C4-2B (cell line): ENCODE measurements around the gene C1S.

Experiments used
- ZFX ChIP-seq: fragments of 450-650 bp; IDR thresholded peaks from 2 replicates; pipeline ENCODE4 v1.6.1; 2017
- TF ChIP-seq, protein P1 (sequence below): fragments of 450-650 bp; conservative IDR thresholded peaks from 2 replicates; pipeline ENCODE4 v1.5.1; 2017; ENCODE audit warnings: mild to moderate bottlenecking

DNA sequence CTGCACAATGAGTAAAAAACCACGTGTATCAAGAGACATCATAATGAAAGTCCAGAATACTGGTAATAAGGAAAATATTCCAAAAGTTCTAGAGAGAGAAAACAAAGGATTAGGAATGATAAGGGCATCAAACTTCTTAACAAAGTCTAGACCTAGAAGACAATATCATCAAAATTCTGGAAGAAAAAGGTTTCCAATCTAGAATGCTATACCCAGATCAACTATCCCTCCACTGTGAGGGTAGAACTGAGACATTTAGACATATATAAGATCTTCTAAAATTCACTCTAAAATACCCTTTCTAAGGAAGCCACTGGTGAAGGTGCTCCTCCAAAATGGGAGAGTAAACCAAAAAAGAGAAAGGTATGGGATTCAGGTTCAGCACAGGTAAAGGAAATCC, 45.6 kb downstream of the C1S start:
- TF ChIP-seq, protein P1, sequence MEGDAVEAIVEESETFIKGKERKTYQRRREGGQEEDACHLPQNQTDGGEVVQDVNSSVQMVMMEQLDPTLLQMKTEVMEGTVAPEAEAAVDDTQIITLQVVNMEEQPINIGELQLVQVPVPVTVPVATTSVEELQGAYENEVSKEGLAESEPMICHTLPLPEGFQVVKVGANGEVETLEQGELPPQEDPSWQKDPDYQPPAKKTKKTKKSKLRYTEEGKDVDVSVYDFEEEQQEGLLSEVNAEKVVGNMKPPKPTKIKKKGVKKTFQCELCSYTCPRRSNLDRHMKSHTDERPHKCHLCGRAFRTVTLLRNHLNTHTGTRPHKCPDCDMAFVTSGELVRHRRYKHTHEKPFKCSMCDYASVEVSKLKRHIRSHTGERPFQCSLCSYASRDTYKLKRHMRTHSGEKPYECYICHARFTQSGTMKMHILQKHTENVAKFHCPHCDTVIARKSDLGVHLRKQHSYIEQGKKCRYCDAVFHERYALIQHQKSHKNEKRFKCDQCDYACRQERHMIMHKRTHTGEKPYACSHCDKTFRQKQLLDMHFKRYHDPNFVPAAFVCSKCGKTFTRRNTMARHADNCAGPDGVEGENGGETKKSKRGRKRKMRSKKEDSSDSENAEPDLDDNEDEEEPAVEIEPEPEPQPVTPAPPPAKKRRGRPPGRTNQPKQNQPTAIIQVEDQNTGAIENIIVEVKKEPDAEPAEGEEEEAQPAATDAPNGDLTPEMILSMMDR: no peak
- no peak for TF ChIP-seq ZFX
